SK-N-SH (cell line): ENCODE data around the gene DAPP1. TPM values are rescaled to one million over a fixed set of nuclear protein-coding genes. Genes with fewer than 3 reads are reported as not detected.

Experiments
- CTCF ChIA-PET: fragments of 300-600, 350-600 bp; formaldehyde crosslinking; extraction: SDS; loops from one replicate; lab custom pipeline; 2021; lab: Yijun Ruan, JAX
- POLR2A ChIA-PET: fragments of 350-600 bp; sonication (Branson Sonifier 250); formaldehyde crosslinking; extraction: SDS; loops from one replicate; lab custom pipeline; 2020; ENCODE audit warnings: antibody characterized with exemption, inconsistent platforms; lab: Yijun Ruan, JAX
- DNase-seq: peaks from one replicate; pipeline ENCODE4 v3.0.0; 2012
- H2AFZ ChIP-seq: fragments of 200-600 bp; sonication (generic); 2 replicates; pipeline ENCODE4 v1.8.1; 2016; ENCODE audit warnings: antibody characterized with exemption, mild to moderate bottlenecking, low read depth
- H3F3A ChIP-seq: fragments of 200-600 bp; sonication (generic); replicated peaks from 2 replicates; pipeline ENCODE3; 2016; ENCODE audit warnings: antibody characterized with exemption, mild to moderate bottlenecking; ENCODE audit not compliant: insufficient read depth
- H3K27ac ChIP-seq, 2 experiments: fragments of 200-500 bp in 1 of 2; fragments of 200-600 bp in 1 of 2; sonication (Bioruptor generic) in 1 of 2; sonication (generic), shearing (Covaris generic) in 1 of 2; 2 replicates each; pipeline versions ENCODE4 v1.5.1 to v1.6.1; 2014 to 2016; ENCODE audit warnings: low read depth in 2 of 2, inconsistent platforms in 1 of 2, low read length in 1 of 2, mild to moderate bottlenecking in 1 of 2, mixed read lengths in 1 of 2
- H3K27me3 ChIP-seq: fragments of 200-600 bp; sonication (generic), shearing (Covaris generic); 2 replicates; pipeline ENCODE4 v1.6.1; 2016; ENCODE audit warnings: mixed run types; ENCODE audit not compliant: insufficient read depth
- H3K36me3 ChIP-seq, 2 experiments: fragments of 200-500 bp in 1 of 2; fragments of 200-600 bp in 1 of 2; sonication (Bioruptor generic) in 1 of 2; sonication (generic) in 1 of 2; replicated peaks in 1 of 2; 2 replicates each; pipeline versions ENCODE3 to v1.5.1; 2014 to 2016; ENCODE audit warnings: low read length in 1 of 2, mild to moderate bottlenecking in 1 of 2; ENCODE audit not compliant: insufficient read depth in 2 of 2, control insufficient read depth in 1 of 2
- H3K4me1 ChIP-seq, 2 experiments: fragments of 200-500 bp in 1 of 2; fragments of 200-600 bp in 1 of 2; sonication (Bioruptor generic) in 1 of 2; sonication (generic), shearing (Covaris generic) in 1 of 2; 2 replicates each; pipeline versions ENCODE4 v1.5.1 to v1.6.1; 2014 to 2016; ENCODE audit warnings: low read depth in 1 of 2, low read length in 1 of 2, mixed run types in 1 of 2; ENCODE audit not compliant: insufficient read depth in 2 of 2, control insufficient read depth in 1 of 2
- H3K4me2 ChIP-seq: fragments of 200-600 bp; sonication (generic), shearing (Covaris generic); 2 replicates; pipeline ENCODE4 v1.6.1; 2017; ENCODE audit warnings: mixed run types
- H3K4me3 ChIP-seq, 2 experiments: fragments of 200-500 bp in 1 of 2; fragments of 200-600 bp in 1 of 2; sonication (Bioruptor generic) in 1 of 2; sonication (generic), shearing (Covaris generic) in 1 of 2; 2 replicates each; pipeline versions ENCODE4 v1.5.1 to v1.8.1; 2014 to 2016; ENCODE audit warnings: low read depth in 2 of 2, inconsistent platforms in 1 of 2, low read length in 1 of 2, mild to moderate bottlenecking in 1 of 2, mixed read lengths in 1 of 2, moderate library complexity in 1 of 2
- H3K79me2 ChIP-seq: fragments of 200-600 bp; sonication (generic); 2 replicates; pipeline ENCODE4 v1.8.1; 2017; ENCODE audit warnings: mild to moderate bottlenecking; ENCODE audit not compliant: insufficient read depth
- H3K9ac ChIP-seq: fragments of 200-600 bp; sonication (generic); 2 replicates; pipeline ENCODE4 v1.6.1; 2017; ENCODE audit warnings: mixed run types
- H3K9me2 ChIP-seq: fragments of 200-600 bp; sonication (generic); 2 replicates; pipeline ENCODE4 v1.6.1; 2017; ENCODE audit warnings: mixed run types
- H3K9me3 ChIP-seq: fragments of 200-600 bp; sonication (generic); 2 replicates; pipeline ENCODE4 v1.6.1; 2017; ENCODE audit warnings: mixed run types, mild to moderate bottlenecking, moderate library complexity
- H4K20me1 ChIP-seq: fragments of 200-600 bp; sonication (generic); 2 replicates; pipeline ENCODE4 v1.6.1; 2017; ENCODE audit warnings: mild to moderate bottlenecking, mixed run types; ENCODE audit not compliant: insufficient read depth
- ELF1 ChIP-seq: IDR thresholded peaks from 2 replicates; pipeline ENCODE4 v1.4.0; 2012
- EZH2phosphoT487 ChIP-seq: fragments of 200-600 bp; sonication (generic); IDR thresholded peaks from 2 replicates; pipeline ENCODE4 v1.6.1; 2017; ENCODE audit warnings: low read depth, mixed run types, mild to moderate bottlenecking, antibody characterized with exemption, moderate library complexity, borderline replicate concordance
- FOSL2 ChIP-seq: IDR thresholded peaks from 2 replicates; pipeline ENCODE4 v1.4.0; 2012; ENCODE audit warnings: low read depth, mild to moderate bottlenecking, moderate library complexity, borderline replicate concordance
- FOXJ3 ChIP-seq: sonication (generic); formaldehyde crosslinking; IDR thresholded peaks from 2 replicates; pipeline ENCODE4 v1.5.1; 2020; ENCODE audit warnings: mild to moderate bottlenecking, missing genetic modification reagents
- GATA2 ChIP-seq: sonication (generic); formaldehyde crosslinking; IDR thresholded peaks from 2 replicates; pipeline ENCODE4 v1.5.0; 2020; ENCODE audit warnings: mild to moderate bottlenecking, missing genetic modification reagents
- MEF2A ChIP-seq: IDR thresholded peaks from 2 replicates; pipeline ENCODE4 v1.4.0; 2012; ENCODE audit warnings: low read depth, borderline replicate concordance
- MXI1 ChIP-seq: IDR thresholded peaks from 2 replicates; pipeline ENCODE4 v1.6.1; 2012; ENCODE audit warnings: mild to moderate bottlenecking, low read depth, low read length, improper control_type of control experiment
- NFIC ChIP-seq: IDR thresholded peaks from 2 replicates; pipeline ENCODE4 v1.4.0; 2012; ENCODE audit warnings: borderline replicate concordance
- RAD21 ChIP-seq: IDR thresholded peaks from 2 replicates; pipeline ENCODE4 v1.6.1; 2012; ENCODE audit warnings: mild to moderate bottlenecking, low read length
- RCOR1 ChIP-seq: fragments of 150-350 bp; IDR thresholded peaks from 2 replicates; pipeline ENCODE4 v1.6.1; 2017; ENCODE audit warnings: antibody characterized with exemption, low read length
- RFX5 ChIP-seq: IDR thresholded peaks from 2 replicates; pipeline ENCODE4 v1.6.1; 2012; ENCODE audit warnings: mild to moderate bottlenecking, improper control_type of control experiment, low read length
- RXRA ChIP-seq: IDR thresholded peaks from 2 replicates; pipeline ENCODE4 v1.4.0; 2012; ENCODE audit warnings: low read depth, mild to moderate bottlenecking, borderline replicate concordance
- SMC3 ChIP-seq: IDR thresholded peaks from 2 replicates; pipeline ENCODE4 v1.6.1; 2012; ENCODE audit warnings: low read depth, low read length, improper control_type of control experiment
- TEAD4 ChIP-seq: IDR thresholded peaks from 2 replicates; pipeline ENCODE4 v1.4.0; 2012; ENCODE audit warnings: mild to moderate bottlenecking, borderline replicate concordance; ENCODE audit not compliant: insufficient read depth
- WGBS: methylation state at CpG from one replicate; pipeline ENCODE4 v1.1.6; 2017; ENCODE audit warnings: low lambda C conversion rate; 5-methylcytosine and 5-hydroxymethylcytosine counted together
- polyA plus RNA-seq, 3 experiments: library from polyadenylated mRNA; depleted of rRNA; stranded (reverse); fragments of >200 nt; gene quantifications; 2 replicates each; pipeline ENCODE4 v1.2.3, GENCODE V29; 2012
- TF ChIP-seq, protein P1 (sequence below): fragments of 200-600 bp; sonication (generic); IDR thresholded peaks from 2 replicates; pipeline ENCODE4 v1.6.1; 2017; ENCODE audit warnings: antibody characterized with exemption, mild to moderate bottlenecking, moderate library complexity
- TF ChIP-seq, protein P2 (sequence below): IDR thresholded peaks from 2 replicates; pipeline ENCODE4 v1.6.1; 2012; ENCODE audit warnings: mild to moderate bottlenecking, low read depth, low read length, moderate library complexity
- TF ChIP-seq, protein P3 (sequence below): IDR thresholded peaks from 2 replicates; pipeline ENCODE4; 2012
- TF ChIP-seq, protein P4 (sequence below): IDR thresholded peaks from 2 replicates; pipeline ENCODE4 v1.4.0; 2012; ENCODE audit warnings: low read depth, borderline replicate concordance
- TF ChIP-seq, protein P5 (sequence below): fragments of 150-350 bp; IDR thresholded peaks from 2 replicates; pipeline ENCODE4 v1.6.1; 2016; ENCODE audit warnings: mild to moderate bottlenecking, low read depth, low read length
- TF ChIP-seq, protein P6 (sequence below): IDR thresholded peaks from 2 replicates; pipeline ENCODE4 v1.4.0; 2012; ENCODE audit warnings: low read depth, borderline replicate concordance

The DAPP1 gene
- polyA plus RNA-seq, 1 of the 3 experiments (the other 2 are of a cell fraction) = not detected

DNA sequence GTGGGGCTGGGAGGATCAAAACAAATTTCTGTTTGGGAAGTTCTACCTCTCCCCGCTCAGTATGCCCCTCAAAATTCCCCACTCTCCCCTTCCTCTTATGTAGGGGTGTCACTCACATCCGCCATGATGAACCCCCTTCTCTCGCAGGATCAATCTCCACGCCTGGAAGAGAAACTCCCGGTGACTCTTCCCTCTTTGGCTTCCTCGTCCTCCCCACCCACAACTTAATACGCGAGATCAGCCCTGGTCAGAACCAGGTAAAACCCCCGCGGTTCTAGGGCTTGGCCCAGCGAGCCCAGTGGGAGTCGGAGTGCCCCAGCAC is 77.2 kb downstream of the DAPP1 start:
- Histone ChIP-seq H3K27me3 (no peaks in the 10 kb centered on the region), H3K9me3 (no peaks in the 10 kb centered on the region), H3K9me2 (no peaks in the 10 kb centered on the region), H4K20me1 (no peaks in the 10 kb centered on the region), H3K27ac (peak overlapping the region; percentile 66 to 72), H3K79me2 (peaks cover 54% of the 10 kb centered on the region), H3K4me2 (peak overlapping the region; percentile 92), H3K4me1 (no peaks in the 10 kb centered on the region; a peak in 2 of 4 replicates), H3K36me3 (peaks cover 34 to 43% of the 10 kb centered on the region in 2 experiments), H3K9ac (peak overlapping the region; percentile 89), H2AFZ (peak overlapping the region; percentile 93), H3K4me3 (peak overlapping the region; percentile 95 to 98), H3F3A (peaks cover 23% of the 10 kb centered on the region)
- 2% methylated on average over 8 of the region's 12 CpGs for WGBS
- CTCF ChIA-PET = interaction anchor here (1.3 to 3.7 kb wide), 2 partner anchors 54 to 86 kb away, joined by 5 to 18 read pairs; partner anchors contain the start of gene DNAJB14
- DNase-seq = no peak
- TF ChIP-seq SMC3 (no peak), MXI1 (no peak), RFX5 (no peak), GATA2 (CRISPR knock-in tag) (no peak), FOSL2 (no peak), ELF1 (no peak), RCOR1 (no peak), NFIC (no peak), RAD21 (no peak), FOXJ3 (no peak), EZH2phosphoT487 (no peak), RXRA (no peak), MEF2A (no peak), TEAD4 (no peak)
- TF ChIP-seq, protein P1, sequence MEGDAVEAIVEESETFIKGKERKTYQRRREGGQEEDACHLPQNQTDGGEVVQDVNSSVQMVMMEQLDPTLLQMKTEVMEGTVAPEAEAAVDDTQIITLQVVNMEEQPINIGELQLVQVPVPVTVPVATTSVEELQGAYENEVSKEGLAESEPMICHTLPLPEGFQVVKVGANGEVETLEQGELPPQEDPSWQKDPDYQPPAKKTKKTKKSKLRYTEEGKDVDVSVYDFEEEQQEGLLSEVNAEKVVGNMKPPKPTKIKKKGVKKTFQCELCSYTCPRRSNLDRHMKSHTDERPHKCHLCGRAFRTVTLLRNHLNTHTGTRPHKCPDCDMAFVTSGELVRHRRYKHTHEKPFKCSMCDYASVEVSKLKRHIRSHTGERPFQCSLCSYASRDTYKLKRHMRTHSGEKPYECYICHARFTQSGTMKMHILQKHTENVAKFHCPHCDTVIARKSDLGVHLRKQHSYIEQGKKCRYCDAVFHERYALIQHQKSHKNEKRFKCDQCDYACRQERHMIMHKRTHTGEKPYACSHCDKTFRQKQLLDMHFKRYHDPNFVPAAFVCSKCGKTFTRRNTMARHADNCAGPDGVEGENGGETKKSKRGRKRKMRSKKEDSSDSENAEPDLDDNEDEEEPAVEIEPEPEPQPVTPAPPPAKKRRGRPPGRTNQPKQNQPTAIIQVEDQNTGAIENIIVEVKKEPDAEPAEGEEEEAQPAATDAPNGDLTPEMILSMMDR = no peak
- TF ChIP-seq, protein P2, sequence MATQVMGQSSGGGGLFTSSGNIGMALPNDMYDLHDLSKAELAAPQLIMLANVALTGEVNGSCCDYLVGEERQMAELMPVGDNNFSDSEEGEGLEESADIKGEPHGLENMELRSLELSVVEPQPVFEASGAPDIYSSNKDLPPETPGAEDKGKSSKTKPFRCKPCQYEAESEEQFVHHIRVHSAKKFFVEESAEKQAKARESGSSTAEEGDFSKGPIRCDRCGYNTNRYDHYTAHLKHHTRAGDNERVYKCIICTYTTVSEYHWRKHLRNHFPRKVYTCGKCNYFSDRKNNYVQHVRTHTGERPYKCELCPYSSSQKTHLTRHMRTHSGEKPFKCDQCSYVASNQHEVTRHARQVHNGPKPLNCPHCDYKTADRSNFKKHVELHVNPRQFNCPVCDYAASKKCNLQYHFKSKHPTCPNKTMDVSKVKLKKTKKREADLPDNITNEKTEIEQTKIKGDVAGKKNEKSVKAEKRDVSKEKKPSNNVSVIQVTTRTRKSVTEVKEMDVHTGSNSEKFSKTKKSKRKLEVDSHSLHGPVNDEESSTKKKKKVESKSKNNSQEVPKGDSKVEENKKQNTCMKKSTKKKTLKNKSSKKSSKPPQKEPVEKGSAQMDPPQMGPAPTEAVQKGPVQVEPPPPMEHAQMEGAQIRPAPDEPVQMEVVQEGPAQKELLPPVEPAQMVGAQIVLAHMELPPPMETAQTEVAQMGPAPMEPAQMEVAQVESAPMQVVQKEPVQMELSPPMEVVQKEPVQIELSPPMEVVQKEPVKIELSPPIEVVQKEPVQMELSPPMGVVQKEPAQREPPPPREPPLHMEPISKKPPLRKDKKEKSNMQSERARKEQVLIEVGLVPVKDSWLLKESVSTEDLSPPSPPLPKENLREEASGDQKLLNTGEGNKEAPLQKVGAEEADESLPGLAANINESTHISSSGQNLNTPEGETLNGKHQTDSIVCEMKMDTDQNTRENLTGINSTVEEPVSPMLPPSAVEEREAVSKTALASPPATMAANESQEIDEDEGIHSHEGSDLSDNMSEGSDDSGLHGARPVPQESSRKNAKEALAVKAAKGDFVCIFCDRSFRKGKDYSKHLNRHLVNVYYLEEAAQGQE = no peak
- TF ChIP-seq, protein P3, sequence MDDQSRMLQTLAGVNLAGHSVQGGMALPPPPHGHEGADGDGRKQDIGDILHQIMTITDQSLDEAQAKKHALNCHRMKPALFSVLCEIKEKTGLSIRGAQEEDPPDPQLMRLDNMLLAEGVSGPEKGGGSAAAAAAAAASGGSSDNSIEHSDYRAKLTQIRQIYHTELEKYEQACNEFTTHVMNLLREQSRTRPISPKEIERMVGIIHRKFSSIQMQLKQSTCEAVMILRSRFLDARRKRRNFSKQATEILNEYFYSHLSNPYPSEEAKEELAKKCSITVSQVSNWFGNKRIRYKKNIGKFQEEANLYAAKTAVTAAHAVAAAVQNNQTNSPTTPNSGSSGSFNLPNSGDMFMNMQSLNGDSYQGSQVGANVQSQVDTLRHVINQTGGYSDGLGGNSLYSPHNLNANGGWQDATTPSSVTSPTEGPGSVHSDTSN = no peak
- TF ChIP-seq, protein P4, sequence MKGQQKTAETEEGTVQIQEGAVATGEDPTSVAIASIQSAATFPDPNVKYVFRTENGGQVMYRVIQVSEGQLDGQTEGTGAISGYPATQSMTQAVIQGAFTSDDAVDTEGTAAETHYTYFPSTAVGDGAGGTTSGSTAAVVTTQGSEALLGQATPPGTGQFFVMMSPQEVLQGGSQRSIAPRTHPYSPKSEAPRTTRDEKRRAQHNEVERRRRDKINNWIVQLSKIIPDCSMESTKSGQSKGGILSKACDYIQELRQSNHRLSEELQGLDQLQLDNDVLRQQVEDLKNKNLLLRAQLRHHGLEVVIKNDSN = no peak
- TF ChIP-seq, protein P5, sequence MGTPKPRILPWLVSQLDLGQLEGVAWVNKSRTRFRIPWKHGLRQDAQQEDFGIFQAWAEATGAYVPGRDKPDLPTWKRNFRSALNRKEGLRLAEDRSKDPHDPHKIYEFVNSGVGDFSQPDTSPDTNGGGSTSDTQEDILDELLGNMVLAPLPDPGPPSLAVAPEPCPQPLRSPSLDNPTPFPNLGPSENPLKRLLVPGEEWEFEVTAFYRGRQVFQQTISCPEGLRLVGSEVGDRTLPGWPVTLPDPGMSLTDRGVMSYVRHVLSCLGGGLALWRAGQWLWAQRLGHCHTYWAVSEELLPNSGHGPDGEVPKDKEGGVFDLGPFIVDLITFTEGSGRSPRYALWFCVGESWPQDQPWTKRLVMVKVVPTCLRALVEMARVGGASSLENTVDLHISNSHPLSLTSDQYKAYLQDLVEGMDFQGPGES = no peak
- TF ChIP-seq, protein P6, sequence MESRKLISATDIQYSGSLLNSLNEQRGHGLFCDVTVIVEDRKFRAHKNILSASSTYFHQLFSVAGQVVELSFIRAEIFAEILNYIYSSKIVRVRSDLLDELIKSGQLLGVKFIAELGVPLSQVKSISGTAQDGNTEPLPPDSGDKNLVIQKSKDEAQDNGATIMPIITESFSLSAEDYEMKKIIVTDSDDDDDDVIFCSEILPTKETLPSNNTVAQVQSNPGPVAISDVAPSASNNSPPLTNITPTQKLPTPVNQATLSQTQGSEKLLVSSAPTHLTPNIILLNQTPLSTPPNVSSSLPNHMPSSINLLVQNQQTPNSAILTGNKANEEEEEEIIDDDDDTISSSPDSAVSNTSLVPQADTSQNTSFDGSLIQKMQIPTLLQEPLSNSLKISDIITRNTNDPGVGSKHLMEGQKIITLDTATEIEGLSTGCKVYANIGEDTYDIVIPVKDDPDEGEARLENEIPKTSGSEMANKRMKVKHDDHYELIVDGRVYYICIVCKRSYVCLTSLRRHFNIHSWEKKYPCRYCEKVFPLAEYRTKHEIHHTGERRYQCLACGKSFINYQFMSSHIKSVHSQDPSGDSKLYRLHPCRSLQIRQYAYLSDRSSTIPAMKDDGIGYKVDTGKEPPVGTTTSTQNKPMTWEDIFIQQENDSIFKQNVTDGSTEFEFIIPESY = no peak
- POLR2A ChIA-PET = interaction anchor here (1.1 to 2.0 kb wide), 5 partner anchors 9 to 330 kb away, joined by 3 to 16 read pairs (median 9); partner anchors contain the start of genes DNAJB14 and TRMT10A
